ENCODE results near the gene NEXN. TPM values are rescaled to one million over a fixed set of nuclear protein-coding genes. Genes with fewer than 3 reads are reported as not detected.

The NEXN gene
- total and polyA plus RNA-seq, 2 of the 8 experiments (the other 6 are each of a cell fraction or from before 2014, with no cell fraction given), result 0.20 to 2.9 TPM

DNA sequence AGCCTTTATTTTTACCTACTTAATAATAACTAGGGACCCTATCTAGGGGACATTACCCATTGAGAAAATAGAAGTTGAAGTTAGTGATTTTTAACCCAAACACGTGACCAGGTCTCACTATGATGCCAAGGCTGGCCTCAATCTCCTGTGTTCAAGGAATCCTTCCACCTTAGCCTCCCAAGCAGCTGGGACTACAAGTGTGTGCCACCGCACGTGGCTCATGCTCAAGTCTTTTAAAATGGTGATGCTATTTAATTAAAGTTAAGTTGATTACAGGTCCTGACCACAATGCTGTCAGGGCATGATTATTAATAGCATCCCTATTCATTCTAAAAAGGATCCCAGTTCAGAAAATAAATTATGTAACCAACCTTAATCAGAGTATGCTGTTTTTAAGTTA lies 65.5 kb downstream of the NEXN start:
- H2BK120ac ChIP-seq (replicated peaks; ENCODE audit: low read depth, low read length), result no peak overlapping the region
- no peak overlapping the region for H2AFZ ChIP-seq (ENCODE audit: low read length)
- TF ChIP-seq RBBP5 (IDR thresholded peaks at IDR 0.05; ENCODE audit: borderline replicate concordance, low read depth, low read length) (no peak), POLR2AphosphoS5 (IDR thresholded peaks at IDR 0.05; ENCODE audit: low read depth, low read length) (peak; percentile 36; the same call in 1 of the 2 replicates)
- peaks cover 0 to 11% of the 10 kb centered on the region in 2 experiments; a peak in 1 of 4 replicates for H3K79me2 ChIP-seq (ENCODE audit: control insufficient read depth in 1 of 2, insufficient read depth in 2 of 2, low read length in 2 of 2)
- FAIRE-seq (peak; percentile 60), DNase-seq (ENCODE audit: low read depth in 1 of 2, low spot score in 2 of 2) (no peak)
- no peak overlapping the region for H3K9ac ChIP-seq (replicated peaks in 1 of 4; ENCODE audit: extremely low read depth in 1 of 4, low read depth in 3 of 4, low read length in 3 of 4)
- H3K14ac ChIP-seq (ENCODE audit: insufficient read length), result no peak overlapping the region
- no peak overlapping the region for H2AK5ac ChIP-seq (ENCODE audit: low read depth, low read length)
- ChIA-PET POLR2A (ENCODE audit: partially characterized antibody) (interaction anchor here (0.6 to 5.3 kb wide), 3 partner anchors 13 to 27 kb away, joined by 3 to 47 read pairs (median 14); no protein-coding TSS in a partner anchor), CTCF (ENCODE audit: partially characterized antibody) (interaction anchor here (0.7 to 1.8 kb wide), 2 partner anchors 11 to 161 kb away, joined by 5 to 6 read pairs; no protein-coding TSS in a partner anchor)
- H2BK15ac ChIP-seq (ENCODE audit: low read length), result no peak overlapping the region
- H4K20me1 ChIP-seq (replicated peaks in 1 of 2; ENCODE audit: control insufficient read depth in 1 of 2, insufficient read depth in 2 of 2, low read length in 2 of 2), result peaks cover 6 to 7% of the 10 kb centered on the region in 2 experiments
- H3K79me1 ChIP-seq (ENCODE audit: low read depth, low read length), result no peaks in the 10 kb centered on the region
- H2BK12ac ChIP-seq (ENCODE audit: low read depth, low read length), result no peak overlapping the region
- no peak overlapping the region for H4K91ac ChIP-seq (replicated peaks; ENCODE audit: insufficient read length, low read length)
- no peak overlapping the region for H2BK5ac ChIP-seq (ENCODE audit: low read depth, low read length)
- no peak overlapping the region for H3K18ac ChIP-seq (ENCODE audit: extremely low read depth, low read length)
- H3K23me2 ChIP-seq (ENCODE audit: low read depth, low read length), result no peaks in the 10 kb centered on the region
- H3K9me3 ChIP-seq (ENCODE audit: insufficient read depth in 2 of 2, low read depth in 1 of 2, low read length in 1 of 2), result no peaks in the 10 kb centered on the region
- no peak overlapping the region for H4K8ac ChIP-seq (ENCODE audit: extremely low read depth, insufficient read depth, low read length)
- no peak overlapping the region for H3K56ac ChIP-seq (replicated peaks; ENCODE audit: insufficient read length, low read depth, low read length)
- no peak overlapping the region for H4K5ac ChIP-seq (ENCODE audit: insufficient read length, low read depth, low read length)
- H3K4ac ChIP-seq (replicated peaks; ENCODE audit: insufficient read length, low read depth, low read length), result no peak overlapping the region
- H3K23ac ChIP-seq (ENCODE audit: insufficient read length), result no peak overlapping the region
- no peak overlapping the region for H3K27ac ChIP-seq (ENCODE audit: low read depth, low read length)
- H3K4me3 ChIP-seq (ENCODE audit: extremely low read depth in 1 of 4, insufficient read depth in 2 of 4, low read depth in 3 of 4, low read length in 4 of 4), result no peak overlapping the region
- no peak overlapping the region for H3K4me2 ChIP-seq (ENCODE audit: insufficient read depth in 1 of 2, low read depth in 2 of 2, low read length in 2 of 2)
- WGBS, 2 experiments (ENCODE audit: extremely low coverage in 1 of 2, insufficient coverage in 1 of 2, insufficient read length in 1 of 2, insufficient replicate concordance in 2 of 2, low coverage in 1 of 2, low lambda C conversion rate in 2 of 2, missing lambda C conversion rate in 1 of 2), result 94% methylated on average over 3 of the region's 3 CpGs; no CpG with 5 or more reads in 1 of the 2 experiments
- H3K27me3 ChIP-seq (replicated peaks in 1 of 4; ENCODE audit: control insufficient read depth in 3 of 4, extremely low read depth in 1 of 4, insufficient read depth in 3 of 4, low read length in 3 of 4), result no peaks in the 10 kb centered on the region
- H2BK20ac ChIP-seq (ENCODE audit: low read length), result no peak overlapping the region
- peaks cover 14 to 97% (median 64%) of the 10 kb centered on the region in 4 experiments; a peak in 7 of 8 replicates for H3K36me3 ChIP-seq (ENCODE audit: control insufficient read depth in 2 of 4, insufficient read depth in 4 of 4, low read length in 3 of 4)
- no peaks in the 10 kb centered on the region for H3K4me1 ChIP-seq (replicated peaks in 1 of 4; ENCODE audit: control insufficient read depth in 3 of 4, insufficient read depth in 4 of 4, low read length in 3 of 4)
